H1 (cell line): ENCODE results near the gene SLC30A10.

Experiments
- CREB1 ChIP-seq: IDR thresholded peaks from 2 replicates; pipeline ENCODE4 v1.6.1; 2012; ENCODE audit warnings: inconsistent platforms
- CTCF ChIP-seq, 3 experiments: IDR thresholded peaks; 1 replicate in 2 of 3; 2 replicates in 1 of 3; pipeline versions ENCODE4 v1.5.1 to v1.6.1; 2011; ENCODE audit warnings: low read length in 3 of 3, mild to moderate bottlenecking in 3 of 3, inconsistent platforms in 2 of 3, low read depth in 1 of 3, moderate library complexity in 1 of 3; ENCODE audit not compliant: insufficient read depth in 1 of 3; ENCODE audit errors: control extremely low read depth in 1 of 3
- E2F6 ChIP-seq: IDR thresholded peaks from 2 replicates; pipeline ENCODE4 v1.6.1; 2012; ENCODE audit warnings: inconsistent platforms
- POLR2A ChIP-seq, 2 experiments: IDR thresholded peaks; 1 replicate in 1 of 2; 2 replicates in 1 of 2; pipeline ENCODE4 v1.6.1; 2011; ENCODE audit warnings: low read depth in 2 of 2, low read length in 2 of 2, mild to moderate bottlenecking in 2 of 2; ENCODE audit errors: control extremely low read depth in 1 of 2
- SP2 ChIP-seq: IDR thresholded peaks from 2 replicates; pipeline ENCODE4 v1.6.1; 2012; ENCODE audit warnings: mild to moderate bottlenecking, low read length, inconsistent platforms

GRCh38 chr1:219880765-219881457 is 47.4 kb downstream of the SLC30A10 start:
- TF ChIP-seq CREB1, result no peak
- TF ChIP-seq CTCF (IDR thresholded peaks at IDR 0.05; ENCODE audit: control extremely low read depth in 1 of 3, insufficient read depth in 1 of 3, low read depth in 1 of 3, low read length in 3 of 3), result no peak
- no peak for TF ChIP-seq SP2
- TF ChIP-seq POLR2A (IDR thresholded peaks at IDR 0.05; ENCODE audit: control extremely low read depth in 1 of 2, low read depth in 2 of 2, low read length in 2 of 2), result no peak
- TF ChIP-seq E2F6, result no peak
